Tibial nerve (tissue), 3 donors: ENCODE data around the gene PGBD5.

Experiments
- POLR2A ChIP-seq, 2 donors: fragments of 450-650 bp; IDR thresholded peaks; one replicate each; pipeline ENCODE4 v1.6.1; 2017; ENCODE audit warnings: antibody characterized with exemption in 2 of 2, mild to moderate bottlenecking in 2 of 2, moderate library complexity in 2 of 2
- TF ChIP-seq, protein P1 (sequence below), 5 experiments: fragments of 200-600 bp in 3 of 5; fragments of 450-650 bp in 2 of 5; sonication (generic) in 3 of 5; IDR thresholded peaks; one replicate each; pipeline ENCODE4 v1.5.1; 2016 to 2019; ENCODE audit warnings: antibody characterized with exemption in 5 of 5, mild to moderate bottlenecking in 3 of 5, moderate library complexity in 2 of 5

DNA sequence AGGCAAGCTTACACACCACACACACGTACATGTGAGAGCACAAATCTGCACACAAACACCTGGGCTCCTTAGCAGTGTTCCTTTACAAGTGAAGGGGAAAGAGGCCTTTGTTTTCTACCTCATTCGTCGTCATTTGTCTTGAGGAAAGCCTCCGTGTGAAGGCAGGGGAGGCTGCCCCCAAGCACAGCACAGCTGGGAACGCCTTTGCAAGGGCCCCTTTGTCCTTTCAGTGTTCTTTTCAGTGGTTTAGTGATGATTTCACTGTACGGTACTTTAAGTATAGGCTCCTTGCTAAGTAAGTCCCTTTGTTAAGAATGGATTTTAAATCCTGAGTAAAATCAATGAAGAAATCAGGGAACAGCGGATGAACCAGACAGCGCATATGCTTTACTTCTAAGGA, 94.1 kb downstream of the PGBD5 start:
- no peak for TF ChIP-seq POLR2A (IDR thresholded peaks at IDR 0.05)
- TF ChIP-seq, protein P1, sequence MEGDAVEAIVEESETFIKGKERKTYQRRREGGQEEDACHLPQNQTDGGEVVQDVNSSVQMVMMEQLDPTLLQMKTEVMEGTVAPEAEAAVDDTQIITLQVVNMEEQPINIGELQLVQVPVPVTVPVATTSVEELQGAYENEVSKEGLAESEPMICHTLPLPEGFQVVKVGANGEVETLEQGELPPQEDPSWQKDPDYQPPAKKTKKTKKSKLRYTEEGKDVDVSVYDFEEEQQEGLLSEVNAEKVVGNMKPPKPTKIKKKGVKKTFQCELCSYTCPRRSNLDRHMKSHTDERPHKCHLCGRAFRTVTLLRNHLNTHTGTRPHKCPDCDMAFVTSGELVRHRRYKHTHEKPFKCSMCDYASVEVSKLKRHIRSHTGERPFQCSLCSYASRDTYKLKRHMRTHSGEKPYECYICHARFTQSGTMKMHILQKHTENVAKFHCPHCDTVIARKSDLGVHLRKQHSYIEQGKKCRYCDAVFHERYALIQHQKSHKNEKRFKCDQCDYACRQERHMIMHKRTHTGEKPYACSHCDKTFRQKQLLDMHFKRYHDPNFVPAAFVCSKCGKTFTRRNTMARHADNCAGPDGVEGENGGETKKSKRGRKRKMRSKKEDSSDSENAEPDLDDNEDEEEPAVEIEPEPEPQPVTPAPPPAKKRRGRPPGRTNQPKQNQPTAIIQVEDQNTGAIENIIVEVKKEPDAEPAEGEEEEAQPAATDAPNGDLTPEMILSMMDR (IDR thresholded peaks at IDR 0.05): no peak
